GM18505 (cell line): Measurements from ENCODE around the gene CACNG4.

Source experiments
- ATAC-seq: cut with Tn5 transposase; IDR thresholded peaks from one replicate; pipeline ENCODE4 v1.9.1; 2021; ENCODE audit not compliant: unreplicated experiment
- POLR2A ChIP-seq: IDR thresholded peaks from 4 replicates; pipeline ENCODE4 v1.6.1; 2011; ENCODE audit warnings: borderline replicate concordance; ENCODE audit not compliant: insufficient read depth, insufficient read length; ENCODE audit errors: extremely low read depth

Gene CACNG4

DNA sequence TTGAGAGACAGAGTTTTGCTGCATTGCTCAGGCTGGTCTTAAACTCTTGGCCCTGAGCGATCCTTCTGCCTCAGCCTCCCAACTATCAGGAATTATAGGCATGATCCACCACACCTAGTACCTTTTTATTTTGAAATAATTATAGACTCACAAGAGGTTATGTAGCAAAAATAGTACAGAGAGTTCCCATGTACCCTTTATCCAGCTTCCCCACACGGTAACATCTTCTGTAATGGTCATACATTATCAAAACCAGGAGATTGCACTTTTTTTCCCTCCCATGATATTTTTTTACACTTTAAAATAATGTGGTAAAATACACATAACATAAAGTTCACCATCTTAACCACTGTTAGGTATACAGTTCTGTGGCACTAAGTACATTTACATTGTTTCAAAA is 28.8 kb upstream of the CACNG4 start:
- ATAC-seq = no peak
- no peak for TF ChIP-seq POLR2A

DNA sequence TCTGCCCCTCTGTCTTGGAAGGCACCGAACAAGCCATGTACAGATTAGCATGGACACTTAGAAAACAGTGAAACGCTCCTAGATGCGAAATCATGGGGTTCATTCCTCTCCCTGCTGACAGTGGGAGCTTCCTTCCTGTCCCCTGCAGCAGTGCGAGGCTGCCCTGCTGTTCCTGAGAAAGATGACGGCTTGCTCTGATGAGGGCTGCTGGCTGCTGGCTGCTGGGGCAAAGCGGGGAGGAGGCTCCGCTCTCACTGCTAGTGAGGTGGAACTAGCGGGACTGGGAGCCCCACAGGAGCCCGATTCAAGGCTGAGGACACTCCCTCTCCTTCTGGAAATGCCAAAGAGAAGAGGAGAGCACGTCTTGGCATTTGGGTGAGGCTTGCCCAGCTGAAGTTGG is 25.9 kb upstream of the CACNG4 start:
- no peak for ATAC-seq
- no peak for TF ChIP-seq POLR2A

DNA sequence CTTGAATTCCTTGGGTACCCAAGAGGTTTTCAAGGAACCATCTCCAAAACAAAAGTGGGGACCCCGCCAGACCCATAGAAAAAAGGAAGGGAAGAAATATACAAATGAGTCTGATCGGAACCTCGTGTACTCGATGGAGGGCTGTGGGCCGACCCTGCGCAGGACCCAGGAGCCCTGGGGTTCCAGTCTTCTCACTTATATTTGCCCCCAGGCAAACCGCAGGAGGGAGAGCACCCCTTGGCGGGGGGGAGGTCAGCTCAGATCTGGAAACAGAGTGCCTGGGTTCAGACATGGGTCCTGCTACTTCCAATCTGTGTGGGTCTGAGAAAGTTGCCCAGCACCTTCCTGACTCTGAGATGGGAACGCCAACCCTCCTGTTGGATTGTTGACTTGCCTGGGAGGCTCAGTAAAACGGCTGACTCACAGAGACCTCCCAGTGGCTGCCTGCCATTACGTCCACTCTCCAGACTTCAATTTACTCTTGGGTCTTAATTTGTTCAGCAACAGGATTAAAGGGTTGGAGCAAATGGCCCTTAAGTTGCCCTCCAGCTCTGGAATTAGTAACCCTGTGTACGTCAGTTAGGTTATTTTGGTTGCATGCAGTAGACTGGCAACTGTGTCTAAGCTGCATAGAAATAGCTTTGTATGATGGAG is 24.9 kb upstream of the CACNG4 start:
- no peak for ATAC-seq
- no peak for TF ChIP-seq POLR2A

DNA sequence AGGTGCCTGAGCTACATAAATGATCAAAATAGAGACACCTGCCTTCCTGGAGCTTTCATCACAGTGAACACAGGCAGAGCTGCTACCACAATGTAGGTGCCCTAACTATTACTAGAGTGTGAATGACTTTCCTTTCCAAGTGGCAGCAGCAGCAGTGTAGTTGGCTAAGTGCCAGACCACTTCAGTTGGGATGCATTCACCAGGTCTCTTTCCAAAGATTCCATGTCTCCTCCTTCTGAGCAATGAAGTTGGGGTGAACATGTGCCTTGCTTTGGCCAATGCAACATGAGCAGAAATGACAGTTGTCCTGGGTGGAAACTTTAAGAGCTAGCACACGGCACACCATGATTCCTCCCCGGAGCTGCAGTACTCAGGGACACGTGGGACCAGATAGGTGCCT is 23.3 kb upstream of the CACNG4 start:
- no peak for ATAC-seq
- TF ChIP-seq POLR2A = no peak

DNA sequence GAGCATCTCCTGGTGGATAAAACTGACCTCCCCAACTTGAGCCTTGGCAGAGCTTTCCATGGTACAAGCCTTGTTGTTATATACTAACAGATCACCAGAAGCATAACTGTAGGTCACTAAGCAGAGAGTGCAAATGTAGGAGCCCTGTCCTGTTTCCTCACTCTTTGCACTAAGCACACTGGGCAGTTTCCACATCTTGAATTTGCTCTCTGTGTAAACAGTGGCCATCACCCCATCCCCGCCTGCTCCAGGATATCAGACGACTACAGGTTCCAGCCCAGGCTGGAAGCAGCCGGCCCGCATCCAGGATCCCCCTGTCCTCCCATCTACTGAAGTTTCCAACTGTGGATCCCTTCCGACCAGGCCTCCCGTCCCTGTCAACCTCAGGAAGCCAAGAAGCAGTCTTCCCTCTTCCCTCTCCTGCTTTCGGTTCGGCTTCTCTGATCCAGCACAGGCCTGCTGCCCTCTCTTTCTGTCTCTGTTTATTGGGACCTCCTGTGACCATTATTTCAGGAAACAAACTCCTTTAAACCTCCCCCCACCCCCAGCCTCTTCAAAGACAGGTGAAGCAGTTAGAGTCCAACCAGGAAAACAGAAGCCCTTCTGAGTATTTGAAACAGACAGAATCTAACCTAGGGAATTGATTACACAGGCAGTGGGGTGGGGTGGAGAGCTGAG is 22.6 kb upstream of the CACNG4 start:
- no peak for ATAC-seq

DNA sequence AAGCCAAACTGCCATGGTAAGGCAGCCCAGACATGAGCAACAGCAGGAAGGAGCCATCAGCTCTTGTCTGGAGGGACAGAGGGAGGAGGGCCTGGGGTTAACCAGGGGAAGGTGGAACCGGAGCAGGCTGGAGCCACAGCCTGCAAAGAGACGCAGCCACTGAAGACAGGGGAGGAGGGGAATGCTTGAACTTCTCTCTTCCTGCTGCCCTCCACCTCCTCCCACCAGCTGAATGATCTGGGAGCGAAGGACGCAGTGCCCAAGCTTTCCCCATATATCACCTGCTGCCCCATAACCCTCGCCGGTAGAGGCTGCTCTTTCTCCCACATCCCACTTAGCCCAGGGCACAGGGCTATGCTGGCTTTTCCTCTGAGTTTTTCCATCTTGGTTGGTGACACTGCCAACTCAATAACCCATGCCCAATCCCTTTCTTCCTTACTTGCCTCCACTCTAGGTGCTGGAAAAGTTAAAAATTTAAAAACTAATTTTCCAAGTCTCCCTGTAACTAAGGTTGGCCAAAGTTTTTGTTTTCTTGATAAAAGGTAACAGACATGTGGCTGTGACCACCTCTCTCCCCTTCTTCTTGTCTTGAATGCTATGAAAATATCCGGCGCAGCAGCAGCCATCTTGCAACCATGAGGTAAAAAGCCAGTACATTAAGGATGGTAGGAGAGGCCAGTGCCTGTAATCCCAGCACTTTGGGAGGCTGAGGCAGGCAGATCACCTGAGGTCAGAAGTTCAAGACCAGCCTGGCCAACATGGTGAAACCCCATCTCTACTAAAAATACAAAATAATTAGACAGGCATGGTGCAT is 21.8 kb upstream of the CACNG4 start:
- TF ChIP-seq POLR2A = no peak
- ATAC-seq = no peak

More for the DNA sequence above, 22.6 kb upstream of the CACNG4 start:
- TF ChIP-seq POLR2A = no peak

DNA sequence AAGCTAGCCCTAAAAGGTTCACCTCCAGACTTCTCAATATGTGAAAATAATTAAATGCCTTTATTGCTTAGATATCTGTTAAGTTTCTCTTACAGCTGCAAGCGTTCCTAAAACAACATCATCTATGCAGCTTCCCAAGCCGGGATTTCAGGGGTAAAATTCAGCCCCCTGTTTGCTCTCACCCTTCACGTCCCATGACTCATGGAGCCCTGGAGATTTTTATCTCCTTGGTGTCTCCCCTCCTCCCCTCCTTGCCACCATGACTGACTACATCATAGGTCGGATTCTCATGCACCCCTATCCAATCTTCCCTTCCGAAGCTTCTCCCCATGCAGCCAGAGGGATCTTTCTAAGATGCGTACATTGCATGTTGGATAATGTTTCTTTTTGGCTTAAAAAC is 21.0 kb upstream of the CACNG4 start:
- TF ChIP-seq POLR2A = no peak
- no peak for ATAC-seq

DNA sequence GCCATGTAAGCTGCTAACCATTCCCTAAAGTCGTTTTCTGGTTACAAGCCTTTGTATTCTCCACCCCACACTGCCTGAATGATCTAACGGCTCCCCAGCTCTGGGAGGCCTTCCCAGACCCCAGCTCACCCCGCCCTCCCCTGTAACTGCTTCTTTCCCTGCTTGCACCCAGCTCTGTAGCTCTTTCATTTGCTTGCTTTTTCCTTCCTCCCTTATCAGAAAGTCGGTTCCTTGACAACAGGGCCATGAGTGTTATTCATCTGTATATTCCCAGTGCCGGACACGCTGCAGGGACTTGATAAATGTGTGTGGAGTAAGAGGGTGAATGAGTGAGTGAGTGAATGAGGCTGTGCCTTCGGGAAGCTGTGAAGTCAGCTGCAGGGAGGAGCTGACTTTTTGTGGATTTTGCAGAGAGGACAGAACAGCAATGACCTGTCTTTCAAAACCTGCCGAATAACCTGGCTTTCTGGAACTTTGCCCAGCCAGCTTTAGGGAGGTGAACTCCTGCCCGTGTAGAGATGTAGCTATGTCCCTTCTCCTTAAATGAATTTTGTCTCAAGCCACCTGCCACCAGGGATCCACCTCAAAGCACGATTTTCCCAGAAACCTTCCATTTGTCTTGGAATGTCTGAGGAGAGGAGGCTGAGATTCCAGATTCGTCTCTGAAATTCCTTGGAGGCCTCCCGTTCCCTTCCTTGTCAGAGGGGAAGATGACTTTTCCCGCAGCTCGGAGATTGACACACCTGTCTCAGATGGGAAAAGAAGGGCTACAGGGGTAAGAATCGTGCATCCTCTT is 20.0 kb upstream of the CACNG4 start:
- ATAC-seq = no peak
- no peak for TF ChIP-seq POLR2A

DNA sequence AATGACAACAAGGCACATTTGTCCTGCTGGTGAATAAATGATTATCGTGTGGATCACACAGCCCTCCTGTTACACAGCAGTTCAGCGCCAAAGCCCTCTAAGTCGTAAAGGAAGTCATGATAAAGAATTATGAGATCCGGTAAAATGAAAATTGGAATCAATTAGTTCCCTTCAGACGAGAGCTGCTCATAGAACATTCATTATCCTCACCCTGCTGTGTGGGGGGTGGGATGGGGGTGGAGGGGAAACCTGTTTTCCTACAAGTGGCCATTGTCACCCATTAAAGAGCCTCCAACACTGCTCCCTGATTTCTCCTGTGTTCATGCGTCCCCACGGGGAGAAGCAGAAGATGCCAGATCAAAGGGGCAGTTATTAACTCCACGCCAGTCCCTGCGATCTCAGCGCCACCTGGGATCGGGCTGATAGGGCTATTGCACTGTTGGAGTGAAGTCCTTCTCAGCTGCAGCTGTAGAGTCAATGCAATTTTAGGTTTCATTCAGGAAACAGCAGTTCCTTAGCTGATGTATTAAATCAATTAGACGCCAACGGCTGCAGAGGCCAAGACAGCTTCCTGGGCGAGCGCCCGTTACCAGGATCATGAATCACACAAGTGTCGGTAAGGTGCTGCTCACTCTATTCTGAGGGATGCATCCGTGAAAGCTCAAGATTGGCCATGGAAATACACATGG is 19.2 kb upstream of the CACNG4 start:
- no peak for ATAC-seq
- no peak for TF ChIP-seq POLR2A

DNA sequence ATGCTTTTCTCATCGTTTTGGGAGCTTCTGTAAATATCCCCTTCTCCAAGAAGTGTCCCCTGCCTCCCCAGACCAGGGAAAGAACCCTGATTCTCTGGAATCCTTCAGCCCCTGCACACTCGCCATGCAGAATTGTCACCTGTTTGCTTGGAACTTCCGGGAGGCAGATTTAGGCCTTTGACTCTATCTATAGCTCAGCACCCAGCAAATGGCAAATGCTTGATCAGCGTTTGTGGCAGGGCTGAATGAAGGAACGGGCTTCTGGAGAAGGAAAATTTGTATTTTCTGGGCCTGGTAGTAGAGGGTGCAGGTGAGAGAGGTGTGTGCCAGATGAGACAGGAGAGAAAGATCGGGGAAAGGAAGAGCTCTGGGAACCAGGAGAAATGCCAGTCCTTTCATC is 18.3 kb upstream of the CACNG4 start:
- TF ChIP-seq POLR2A = no peak

DNA sequence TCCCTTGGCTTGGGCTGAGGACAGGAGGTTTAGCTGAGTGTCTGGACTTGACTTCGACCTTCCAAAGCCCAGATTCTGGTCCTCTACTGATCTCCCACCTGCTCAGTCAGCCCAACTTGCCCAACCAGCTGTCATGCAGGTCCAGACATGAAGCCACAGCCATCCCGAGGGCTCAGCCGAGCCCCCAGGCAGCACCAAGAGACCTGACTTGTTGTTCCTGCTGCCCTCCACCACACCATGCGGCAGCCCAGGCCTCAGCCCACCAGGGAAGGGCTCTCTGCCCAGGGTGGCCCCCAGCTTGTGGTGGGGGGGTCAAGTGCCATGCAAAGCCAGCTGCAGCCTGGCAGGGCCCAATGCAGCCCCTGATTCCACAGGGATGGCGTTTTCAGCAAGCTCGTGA is 17.2 kb upstream of the CACNG4 start:
- TF ChIP-seq POLR2A = no peak
- ATAC-seq = no peak

More for the DNA sequence above, 18.3 kb upstream of the CACNG4 start:
- ATAC-seq = no peak

DNA sequence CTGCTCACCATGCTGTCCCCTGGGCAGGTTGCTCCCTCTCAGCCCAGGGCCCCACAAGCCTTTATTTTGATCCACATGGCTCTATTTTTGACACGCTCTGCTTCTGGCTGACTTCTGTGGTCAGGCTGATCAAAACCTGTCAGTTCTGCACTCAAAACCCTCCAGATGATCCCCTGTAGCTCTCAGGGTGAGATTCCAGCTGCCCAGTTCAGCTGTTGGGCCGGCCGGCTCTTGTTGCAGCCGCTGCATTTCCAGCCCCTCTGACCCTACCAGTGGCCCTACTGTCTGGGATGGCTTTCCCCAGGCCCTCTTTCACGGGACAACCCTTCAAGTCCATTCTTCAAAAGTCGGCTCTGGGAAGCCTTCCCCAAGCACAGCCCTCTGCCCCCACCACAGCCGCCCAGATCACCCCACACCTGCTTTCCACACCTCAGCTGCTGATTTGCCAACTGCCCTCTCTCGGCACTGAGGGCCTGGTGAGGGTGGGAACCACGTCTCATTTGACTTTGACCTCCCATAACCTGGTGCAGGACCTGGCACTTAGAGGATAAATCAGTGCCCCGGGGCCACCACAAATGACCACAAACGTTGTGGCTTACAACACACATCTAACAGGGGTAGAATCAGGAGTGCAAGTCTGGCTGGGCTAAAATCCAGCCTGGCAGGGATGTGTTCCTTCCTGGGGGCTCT is 16.3 kb upstream of the CACNG4 start:
- TF ChIP-seq POLR2A = no peak
- ATAC-seq = no peak

DNA sequence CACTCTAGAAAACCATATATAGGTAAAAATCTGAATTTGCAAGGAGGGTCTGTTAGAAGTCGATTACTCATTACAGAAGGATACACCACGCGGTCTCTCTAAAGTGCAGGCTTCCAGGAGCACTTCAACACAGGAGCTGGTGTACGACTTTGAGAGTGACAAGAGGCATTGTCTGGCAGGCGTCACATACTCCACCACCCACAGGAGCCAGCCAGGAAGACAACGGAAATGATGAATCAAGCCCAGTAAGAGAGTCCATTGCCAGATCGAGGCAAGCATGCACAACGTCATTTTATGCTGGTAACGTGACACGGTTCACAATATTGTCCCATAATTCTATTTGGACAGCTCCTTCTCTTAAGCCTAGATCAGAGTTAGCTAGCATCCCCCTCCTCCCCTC is 15.0 kb upstream of the CACNG4 start:
- no peak for TF ChIP-seq POLR2A
- no peak for ATAC-seq

DNA sequence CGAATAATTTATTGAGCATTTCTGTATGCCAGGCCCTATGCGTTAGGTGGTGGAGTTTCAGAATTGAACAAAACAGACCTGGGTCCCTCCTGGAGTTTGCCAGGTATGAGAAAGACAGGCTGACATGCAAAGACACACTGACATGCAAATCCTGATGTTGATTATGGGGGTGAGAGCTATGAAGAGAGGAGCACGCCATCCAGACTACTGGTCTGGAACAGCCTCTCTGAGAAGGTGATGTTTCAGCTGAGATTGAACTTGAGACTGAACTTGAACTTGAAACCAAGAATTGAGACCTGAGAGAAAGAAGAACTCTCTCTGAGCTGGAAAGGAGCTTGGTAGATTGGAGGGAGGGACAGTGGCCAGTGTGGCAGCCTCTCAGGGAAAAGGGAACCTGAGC is 14.2 kb upstream of the CACNG4 start:
- no peak for TF ChIP-seq POLR2A

More for the DNA sequence above, 14.2 kb upstream of the CACNG4 start:
- no peak for ATAC-seq
